Tibial artery (tissue), 4 donors: ENCODE results near the gene DRD2.

Experiments
- DNase-seq, 2 donors: peaks; one replicate each; pipeline ENCODE4 v3.0.0-alpha.2; 2019
- H3K27ac ChIP-seq, 2 donors: fragments of 200-600 bp; sonication (generic) in 1 of 2; 1 replicate in 1 of 2; 2 replicates in 1 of 2; pipeline ENCODE4 v1.5.1; 2018 to 2019; ENCODE audit warnings: mild to moderate bottlenecking in 1 of 2
- H3K27me3 ChIP-seq, 2 donors: fragments of 200-600 bp; sonication (generic) in 1 of 2; one replicate each; pipeline versions ENCODE4 v1.5.1 to v1.6.0; 2016 to 2019
- H3K36me3 ChIP-seq, 3 donors: fragments of 200-600 bp; sonication (generic) in 2 of 3; one replicate each; pipeline ENCODE4 v1.5.1; 2016 to 2019; ENCODE audit warnings: mild to moderate bottlenecking in 2 of 3
- H3K4me1 ChIP-seq, 4 donors: fragments of 200-600 bp; sonication (generic) in 2 of 4; 1 replicate in 3 of 4; 2 replicates in 1 of 4; pipeline ENCODE4 v1.5.1; 2016 to 2019
- H3K4me3 ChIP-seq, 2 donors: fragments of 200-600 bp; sonication (generic) in 1 of 2; 1 replicate in 1 of 2; 2 replicates in 1 of 2; pipeline ENCODE4 v1.5.1; 2018 to 2019; ENCODE audit warnings: mild to moderate bottlenecking in 2 of 2
- H3K9me3 ChIP-seq, 3 donors: fragments of 200-600 bp; sonication (generic) in 1 of 3; one replicate each; pipeline ENCODE4 v1.5.1; 2016 to 2019
- CTCF ChIP-seq, 2 experiments: fragments of 200-600 bp in 1 of 2; fragments of 450-650 bp in 1 of 2; IDR thresholded peaks; one replicate each; pipeline ENCODE4 v1.5.1; 2017 to 2019; ENCODE audit warnings: antibody characterized with exemption in 2 of 2, mild to moderate bottlenecking in 1 of 2, moderate library complexity in 1 of 2
- intact Hi-C: fragments of 100-400 bp; cut with DNase I; formaldehyde crosslinking; loops from one replicate; pipeline ENCODE4 v1.15.0; 2023; ENCODE audit warnings: low total_unique reads

DRD2 gene

GRCh38 chr11:113517361-113517760 lies 42.2 kb upstream of the DRD2 start:
- no peak for DNase-seq
- intact Hi-C loops: no loop called here
- Histone ChIP-seq H3K4me1 (no peaks in the 10 kb centered on the region), H3K36me3 (no peaks in the 10 kb centered on the region), H3K9me3 (no peaks in the 10 kb centered on the region), H3K27me3 (no peaks in the 10 kb centered on the region), H3K4me3 (no peak overlapping the region), H3K27ac (no peak overlapping the region)
- TF ChIP-seq CTCF (IDR thresholded peaks at IDR 0.05): no peak

GRCh38 chr11:113514856-113515255 lies 39.7 kb upstream of the DRD2 start:
- no peaks in the 10 kb centered on the region for H3K27me3 ChIP-seq
- no peaks in the 10 kb centered on the region for H3K36me3 ChIP-seq
- H3K27ac ChIP-seq: no peak overlapping the region
- TF ChIP-seq CTCF (IDR thresholded peaks at IDR 0.05): no peak
- DNase-seq: no peak
- intact Hi-C loops: no loop called here
- H3K4me3 ChIP-seq: no peak overlapping the region
- no peaks in the 10 kb centered on the region for H3K4me1 ChIP-seq
- no peaks in the 10 kb centered on the region for H3K9me3 ChIP-seq

- Histone ChIP-seq H3K4me3 (no peak overlapping the region), H3K27ac (no peak overlapping the region), H3K27me3 (no peaks in the 10 kb centered on the region), H3K36me3 (no peaks in the 10 kb centered on the region), H3K9me3 (no peaks in the 10 kb centered on the region), H3K4me1 (no peaks in the 10 kb centered on the region)
- no peak for DNase-seq
- intact Hi-C loops: no loop called here
- no peak for TF ChIP-seq CTCF (IDR thresholded peaks at IDR 0.05)
Measured at GRCh38 chr11:113507341-113507740, 32.1 kb upstream of the DRD2 start.

- H3K4me1 ChIP-seq: no peaks in the 10 kb centered on the region
- no peak for DNase-seq
- no peaks in the 10 kb centered on the region for H3K27me3 ChIP-seq
- no peaks in the 10 kb centered on the region for H3K36me3 ChIP-seq
- no peak overlapping the region for H3K27ac ChIP-seq
- TF ChIP-seq CTCF (IDR thresholded peaks at IDR 0.05): no peak
- H3K9me3 ChIP-seq: no peaks in the 10 kb centered on the region
- no peak overlapping the region for H3K4me3 ChIP-seq
- intact Hi-C loops: no loop called here
Measured at GRCh38 chr11:113506893-113507292, 31.7 kb upstream of the DRD2 start.

GRCh38 chr11:113506461-113506860 lies 31.3 kb upstream of the DRD2 start:
- DNase-seq: no peak
- intact Hi-C loops: no loop called here
- Histone ChIP-seq H3K27me3 (no peaks in the 10 kb centered on the region), H3K36me3 (no peaks in the 10 kb centered on the region), H3K4me1 (no peaks in the 10 kb centered on the region), H3K27ac (no peak overlapping the region), H3K9me3 (no peaks in the 10 kb centered on the region), H3K4me3 (no peak overlapping the region)
- no peak for TF ChIP-seq CTCF (IDR thresholded peaks at IDR 0.05)
